A549 (cell line): ENCODE data around the gene TMEM135. TPM values are rescaled to one million over a fixed set of nuclear protein-coding genes. Genes with fewer than 3 reads are reported as not detected.

Experiments used
- ATAC-seq, 2 experiments: fragments of 200-7000 bp in 1 of 2; fragments of >200 bp in 1 of 2; cut with Nextera tagmentation in 1 of 2; cut with Tn5 transposase in 1 of 2; 3 replicates each; pipeline versions ENCODE4 v1.8.0 to v1.9.1; 2018 to 2020; ENCODE audit warnings: mild to moderate bottlenecking in 1 of 2, moderate library complexity in 1 of 2
- CTCF ChIA-PET: fragments of 300-600 bp; sonication (Branson Sonifier 250); formaldehyde crosslinking; extraction: SDS; loops from one replicate; lab custom pipeline; 2021; ENCODE audit warnings: antibody characterized with exemption, inconsistent platforms; lab: Yijun Ruan, JAX
- POLR2A ChIA-PET: fragments of 350-600 bp; formaldehyde crosslinking; extraction: SDS; loops from one replicate; lab custom pipeline; 2021; ENCODE audit warnings: antibody characterized with exemption, inconsistent platforms; lab: Yijun Ruan, JAX
- DNase-seq, 2 experiments: peaks; one replicate each; pipeline versions ENCODE4 v3.0.0 to v3.0.0-alpha.2; 2011 to 2016; ENCODE audit warnings: low read depth in 1 of 2, low spot score in 1 of 2
- FAIRE-seq: peaks from 2 replicates; lab custom pipeline; 2011; peaks lifted over from hg19 to GRCh38; lab: Jason Lieb, UNC
- H3K27ac ChIP-seq, 2 experiments: fragments of >200 bp; sonication (Bioruptor Twin); formaldehyde crosslinking; 3 replicates each; pipeline ENCODE4 v1.5.1; 2016 to 2017
- H3K4me1 ChIP-seq: fragments of >200 bp; sonication (Bioruptor Twin); formaldehyde crosslinking; 3 replicates; pipeline ENCODE4 v1.6.1; 2016
- H3K4me2 ChIP-seq: fragments of >200 bp; sonication (Bioruptor Twin); formaldehyde crosslinking; 3 replicates; pipeline ENCODE4 v1.6.1; 2016
- H3K4me3 ChIP-seq: fragments of >200 bp; sonication (Bioruptor Twin); formaldehyde crosslinking; 3 replicates; pipeline ENCODE4 v1.5.1; 2016
- H3K9me3 ChIP-seq: fragments of >200 bp; sonication (Bioruptor Twin); formaldehyde crosslinking; 3 replicates; pipeline ENCODE4 v1.6.1; 2016
- BHLHE40 ChIP-seq: IDR thresholded peaks from 2 replicates; pipeline ENCODE4 v1.6.1; 2012; ENCODE audit warnings: low read depth, low read length, inconsistent platforms
- CHD2 ChIP-seq: fragments of 150-350 bp; IDR thresholded peaks from 2 replicates; pipeline ENCODE4 v1.6.1; 2014; ENCODE audit warnings: low read length; ENCODE audit not compliant: partially characterized antibody
- EP300 ChIP-seq, 2 experiments: fragments of >200 bp; sonication (Bioruptor Twin); formaldehyde crosslinking; IDR thresholded peaks; 2 replicates in 1 of 2; 3 replicates in 1 of 2; pipeline ENCODE4 v1.6.1; 2016 to 2017
- FOSB ChIP-seq: fragments of 250-450 bp; sonication (Bioruptor Pico); IDR thresholded peaks from 2 replicates; pipeline ENCODE4 v1.5.0; 2020; ENCODE audit warnings: mild to moderate bottlenecking, moderate library complexity
- HEYL ChIP-seq: fragments of 250-450 bp; sonication (Bioruptor Pico); IDR thresholded peaks from 2 replicates; pipeline ENCODE4 v1.8.0; 2021; ENCODE audit warnings: mild to moderate bottlenecking, moderate library complexity
- HOXB13 ChIP-seq: fragments of 250-450 bp; sonication (Bioruptor Pico); IDR thresholded peaks from 2 replicates; pipeline ENCODE4 v1.5.0; 2020; ENCODE audit warnings: low read depth, mild to moderate bottlenecking, moderate library complexity
- HOXB5 ChIP-seq: fragments of 250-450 bp; sonication (Bioruptor Pico); IDR thresholded peaks from 2 replicates; pipeline ENCODE4 v1.5.0; 2020; ENCODE audit warnings: mild to moderate bottlenecking, moderate library complexity
- KDM1A ChIP-seq: fragments of 200-600 bp; sonication (generic); IDR thresholded peaks from 2 replicates; pipeline ENCODE4 v1.6.1; 2016; ENCODE audit warnings: low read depth, mild to moderate bottlenecking
- MAZ ChIP-seq: fragments of 150-350 bp; IDR thresholded peaks from 2 replicates; pipeline ENCODE4 v1.6.1; 2014; ENCODE audit warnings: antibody characterized with exemption, low read depth, low read length, borderline replicate concordance
- NFE2L2 ChIP-seq: fragments of 150-350 bp; conservative IDR thresholded peaks from 2 replicates; pipeline ENCODE4 v1.6.1; 2014; ENCODE audit warnings: low read length
- NPAS2 ChIP-seq: fragments of 250-450 bp; sonication (Bioruptor Pico); IDR thresholded peaks from 2 replicates; pipeline ENCODE4 v1.8.0; 2022; ENCODE audit warnings: mild to moderate bottlenecking, moderate library complexity, borderline replicate concordance
- NR3C1 ChIP-seq: fragments of >200 bp; sonication (Bioruptor Twin); formaldehyde crosslinking; IDR thresholded peaks from 3 replicates; pipeline ENCODE4 v1.6.1; 2017
- PHF8 ChIP-seq: fragments of 200-600 bp; sonication (generic); IDR thresholded peaks from 2 replicates; pipeline ENCODE4 v1.6.1; 2016; ENCODE audit warnings: low read depth, mild to moderate bottlenecking, antibody characterized with exemption, moderate library complexity, borderline replicate concordance
- RAD21 ChIP-seq, 2 experiments: fragments of >200 bp in 1 of 2; sonication (Bioruptor Twin) in 1 of 2; formaldehyde crosslinking in 1 of 2; IDR thresholded peaks in 1 of 2; conservative IDR thresholded peaks in 1 of 2; 2 replicates in 1 of 2; 3 replicates in 1 of 2; pipeline ENCODE4 v1.6.1; 2012 to 2018; ENCODE audit warnings: inconsistent platforms in 1 of 2
- RARB ChIP-seq: fragments of 250-450 bp; sonication (Bioruptor Pico); IDR thresholded peaks from 2 replicates; pipeline ENCODE4 v1.8.0; 2021; ENCODE audit warnings: mild to moderate bottlenecking, moderate library complexity
- RCOR1 ChIP-seq: fragments of 150-350 bp; IDR thresholded peaks from 2 replicates; pipeline ENCODE4 v1.6.1; 2014; ENCODE audit warnings: antibody characterized with exemption, low read length, low read depth
- RFX5 ChIP-seq: fragments of 450-650 bp; IDR thresholded peaks from 2 replicates; pipeline ENCODE4 v1.7.1; 2014; ENCODE audit warnings: antibody characterized with exemption, mild to moderate bottlenecking, moderate library complexity
- RNF2 ChIP-seq: fragments of 200-600 bp; sonication (generic); IDR thresholded peaks from 2 replicates; pipeline ENCODE4 v1.6.1; 2016; ENCODE audit warnings: low read depth, mild to moderate bottlenecking, antibody characterized with exemption, moderate library complexity, borderline replicate concordance
- WGBS: methylation state at CpG from one replicate; pipeline ENCODE4 v1.1.6; 2017; ENCODE audit errors: missing lambda C conversion rate; 5-methylcytosine and 5-hydroxymethylcytosine counted together
- polyA plus RNA-seq, 4 experiments: library from polyadenylated mRNA; depleted of rRNA in 3 of 4; stranded (reverse); fragments of >200 nt; fragmentation: RNase III in 1 of 4; extraction: RNeasy Plus Mini Kit Qiagen cat#74134 plus additional on column Dnase treatment in 1 of 4; gene quantifications; 2 replicates in 3 of 4; 3 replicates in 1 of 4; pipeline ENCODE4 v1.2.3, GENCODE V29; 2011 to 2017
- TF ChIP-seq, protein P1 (sequence below): fragments of >200 bp; sonication (Bioruptor Twin); formaldehyde crosslinking; IDR thresholded peaks from 3 replicates; pipeline ENCODE4 v1.5.1; 2016
- TF ChIP-seq, protein P2 (sequence below): fragments of 250-450 bp; sonication (Bioruptor Pico); IDR thresholded peaks from 2 replicates; pipeline ENCODE4 v1.5.0; 2021; ENCODE audit warnings: mild to moderate bottlenecking, moderate library complexity, borderline replicate concordance

Gene TMEM135
- polyA plus RNA-seq, 2 of the 4 experiments (the other 2 are of a cell fraction) = 18.4 to 18.5 TPM

DNA sequence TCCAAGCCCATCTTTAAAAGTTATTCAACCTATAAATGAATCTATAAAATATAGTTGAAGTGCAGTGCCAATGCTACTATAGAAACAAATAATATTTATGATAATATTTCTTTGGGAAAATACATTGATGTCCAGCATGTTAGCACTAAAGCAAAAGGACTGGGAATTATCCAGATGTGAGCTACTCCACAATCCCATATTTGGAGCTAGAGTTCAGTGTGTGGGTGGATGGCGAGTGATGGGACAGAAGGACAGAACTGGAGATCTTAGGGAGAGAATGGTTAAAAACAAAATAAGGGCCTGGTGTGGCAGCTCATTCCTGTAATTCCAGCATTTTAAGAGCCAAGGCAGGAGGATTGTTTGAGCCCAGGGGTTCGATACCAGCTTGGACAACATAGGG, 216.8 kb downstream of the TMEM135 start (continued):
- TF ChIP-seq, protein P1, sequence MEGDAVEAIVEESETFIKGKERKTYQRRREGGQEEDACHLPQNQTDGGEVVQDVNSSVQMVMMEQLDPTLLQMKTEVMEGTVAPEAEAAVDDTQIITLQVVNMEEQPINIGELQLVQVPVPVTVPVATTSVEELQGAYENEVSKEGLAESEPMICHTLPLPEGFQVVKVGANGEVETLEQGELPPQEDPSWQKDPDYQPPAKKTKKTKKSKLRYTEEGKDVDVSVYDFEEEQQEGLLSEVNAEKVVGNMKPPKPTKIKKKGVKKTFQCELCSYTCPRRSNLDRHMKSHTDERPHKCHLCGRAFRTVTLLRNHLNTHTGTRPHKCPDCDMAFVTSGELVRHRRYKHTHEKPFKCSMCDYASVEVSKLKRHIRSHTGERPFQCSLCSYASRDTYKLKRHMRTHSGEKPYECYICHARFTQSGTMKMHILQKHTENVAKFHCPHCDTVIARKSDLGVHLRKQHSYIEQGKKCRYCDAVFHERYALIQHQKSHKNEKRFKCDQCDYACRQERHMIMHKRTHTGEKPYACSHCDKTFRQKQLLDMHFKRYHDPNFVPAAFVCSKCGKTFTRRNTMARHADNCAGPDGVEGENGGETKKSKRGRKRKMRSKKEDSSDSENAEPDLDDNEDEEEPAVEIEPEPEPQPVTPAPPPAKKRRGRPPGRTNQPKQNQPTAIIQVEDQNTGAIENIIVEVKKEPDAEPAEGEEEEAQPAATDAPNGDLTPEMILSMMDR = no peak
- TF ChIP-seq RAD21 (conservative IDR thresholded peaks at IDR 0.05 in 1 of 2, IDR thresholded peaks at IDR 0.05 in 1 of 2) = no peak

DNA sequence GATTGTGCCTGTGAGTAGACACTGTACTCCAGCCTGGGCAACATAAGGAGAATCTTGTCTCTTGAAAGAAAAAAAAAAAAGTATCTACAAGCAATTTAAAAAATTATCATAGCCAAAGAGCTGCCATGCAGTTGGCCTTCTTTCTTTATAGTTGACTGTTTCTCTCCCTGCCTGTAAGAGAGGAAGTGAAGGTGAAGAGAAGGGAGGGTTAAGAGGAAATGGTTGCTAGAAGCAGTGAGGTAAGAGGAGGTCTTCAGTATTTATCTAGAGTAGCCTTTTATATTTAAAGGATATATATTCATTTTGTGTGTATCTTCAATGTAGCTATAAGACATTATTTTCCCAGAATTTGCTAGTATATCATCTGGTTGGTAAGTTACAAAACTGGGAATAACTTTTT, 217.9 kb downstream of the TMEM135 start:
- CTCF ChIA-PET = interaction anchor here (0.6 kb wide), 3 partner anchors 61 to 262 kb away, joined by 3 to 4 read pairs (median 3); no protein-coding TSS in a partner anchor

DNA sequence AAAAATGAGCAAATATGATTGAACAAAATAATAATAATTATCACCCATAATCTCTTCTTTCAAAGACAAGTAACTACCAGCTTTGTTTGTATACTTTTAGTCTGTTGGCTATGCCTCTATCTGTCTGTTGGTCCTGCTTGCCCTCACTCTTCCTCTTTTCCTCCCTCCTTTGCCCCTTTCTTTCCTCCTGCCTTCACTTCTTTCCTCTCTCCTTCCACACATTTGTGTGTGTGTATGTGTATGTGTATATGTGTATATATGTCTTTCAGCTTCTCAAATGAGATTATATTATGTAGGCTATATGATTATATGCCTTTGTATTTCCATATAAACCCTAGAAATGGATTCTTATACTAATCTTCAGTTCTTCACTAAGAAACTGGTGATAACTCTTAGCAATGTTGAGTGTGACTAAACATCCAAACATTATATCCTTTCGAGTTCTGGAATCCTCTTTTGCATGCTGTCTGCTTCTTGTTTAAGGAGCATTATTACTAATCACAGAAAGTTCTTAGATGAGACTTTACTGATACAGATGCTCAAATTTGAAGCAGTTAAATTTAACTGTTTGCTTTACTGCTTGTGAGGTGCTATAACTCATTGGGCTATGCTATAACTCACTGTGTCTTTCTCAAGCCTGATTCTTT, 219.1 kb downstream of the TMEM135 start:
- ATAC-seq = no peak
- TF ChIP-seq FOSB (CRISPR knock-in tag) (no peak), NFE2L2 (no peak), RNF2 (no peak), EP300 (IDR thresholded peaks at IDR 0.05) (no peak), RFX5 (no peak), RCOR1 (no peak)
- TF ChIP-seq, all 56 proteins: peak for 0
- H3K27ac ChIP-seq = no peak overlapping the region
- POLR2A ChIA-PET = no interaction called here
- FAIRE-seq (no peak), DNase-seq (no peak)
- H3K4me1 ChIP-seq = no peaks in the 10 kb centered on the region
- no peak overlapping the region for H3K4me2 ChIP-seq
- WGBS = 68% methylated on average over 1 of the region's 1 CpG
- CTCF ChIA-PET = no interaction called here
- no peak overlapping the region for H3K4me3 ChIP-seq
- H3K9me3 ChIP-seq = no peaks in the 10 kb centered on the region

More for the DNA sequence above, 217.9 kb downstream of the TMEM135 start:
- FAIRE-seq (no peak), DNase-seq (no peak), ATAC-seq (no peak)
- Histone ChIP-seq H3K9me3 (no peaks in the 10 kb centered on the region), H3K27ac (no peak overlapping the region), H3K4me3 (no peak overlapping the region), H3K4me2 (no peak overlapping the region), H3K4me1 (no peaks in the 10 kb centered on the region)
- TF ChIP-seq HEYL (CRISPR knock-in tag) (no peak), HOXB13 (no peak), CHD2 (no peak), KDM1A (no peak), PHF8 (no peak), NPAS2 (CRISPR knock-in tag) (no peak)
- POLR2A ChIA-PET = no interaction called here

DNA sequence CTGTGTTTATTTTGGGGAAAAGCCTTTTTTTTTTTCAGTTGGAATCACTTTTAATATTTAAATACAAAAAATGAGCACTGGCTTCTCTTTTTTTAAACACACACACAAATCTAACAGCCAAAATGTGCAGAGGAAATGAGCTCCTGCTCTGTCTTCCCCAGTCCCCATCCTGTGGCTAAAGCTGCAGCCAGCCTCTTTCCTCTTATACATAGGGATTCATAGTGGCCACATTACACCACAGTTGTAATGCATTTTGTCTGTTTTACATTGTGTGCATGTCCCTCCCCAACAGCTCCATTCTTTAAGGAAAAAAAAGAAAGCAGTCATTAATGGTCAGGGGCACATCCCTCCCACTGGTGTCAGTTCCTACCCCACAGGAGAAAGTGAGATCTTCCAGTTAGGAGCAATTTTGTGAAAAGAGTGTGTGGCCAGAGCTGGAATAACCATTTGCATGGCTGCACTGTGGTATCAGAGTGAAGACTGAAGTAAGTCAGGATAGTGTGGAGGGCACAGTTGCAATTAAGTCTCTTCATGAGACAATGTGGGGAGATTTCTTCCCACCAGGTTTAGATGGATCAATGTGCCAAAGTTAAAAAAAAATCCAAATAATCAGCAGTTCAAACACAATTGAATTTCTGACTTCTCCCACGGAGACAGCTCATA, 220.6 kb downstream of the TMEM135 start:
- H3K4me1 ChIP-seq = no peaks in the 10 kb centered on the region
- no peak overlapping the region for H3K27ac ChIP-seq
- 91% methylated on average over 1 of the region's 1 CpG for WGBS
- ChIA-PET CTCF (no interaction called here), POLR2A (no interaction called here)
- no peak for FAIRE-seq
- H3K4me3 ChIP-seq = no peak overlapping the region
- DNase-seq = no peak
- H3K4me2 ChIP-seq = no peak overlapping the region
- no peak for TF ChIP-seq MAZ
- TF ChIP-seq, protein P2, sequence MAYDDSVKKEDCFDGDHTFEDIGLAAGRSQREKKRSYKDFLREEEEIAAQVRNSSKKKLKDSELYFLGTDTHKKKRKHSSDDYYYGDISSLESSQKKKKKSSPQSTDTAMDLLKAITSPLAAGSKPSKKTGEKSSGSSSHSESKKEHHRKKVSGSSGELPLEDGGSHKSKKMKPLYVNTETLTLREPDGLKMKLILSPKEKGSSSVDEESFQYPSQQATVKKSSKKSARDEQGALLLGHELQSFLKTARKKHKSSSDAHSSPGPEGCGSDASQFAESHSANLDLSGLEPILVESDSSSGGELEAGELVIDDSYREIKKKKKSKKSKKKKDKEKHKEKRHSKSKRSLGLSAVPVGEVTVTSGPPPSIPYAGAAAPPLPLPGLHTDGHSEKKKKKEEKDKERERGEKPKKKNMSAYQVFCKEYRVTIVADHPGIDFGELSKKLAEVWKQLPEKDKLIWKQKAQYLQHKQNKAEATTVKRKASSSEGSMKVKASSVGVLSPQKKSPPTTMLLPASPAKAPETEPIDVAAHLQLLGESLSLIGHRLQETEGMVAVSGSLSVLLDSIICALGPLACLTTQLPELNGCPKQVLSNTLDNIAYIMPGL = no peak
- no peak for TF ChIP-seq HOXB5 (CRISPR knock-in tag)
- TF ChIP-seq BHLHE40 = no peak
- no peak for TF ChIP-seq RARB (CRISPR knock-in tag)
- no peak for TF ChIP-seq RCOR1
- no peak for TF ChIP-seq NR3C1
- TF ChIP-seq HEYL (CRISPR knock-in tag) = no peak
- TF ChIP-seq, all 56 proteins: peak for 0
- no peaks in the 10 kb centered on the region for H3K9me3 ChIP-seq
- no peak for ATAC-seq
